Measurements from ENCODE around the gene CLPTM1L. TPM values are rescaled to one million over a fixed set of nuclear protein-coding genes. Genes with fewer than 3 reads are reported as not detected.
"Not testable (repeated sequence)": the region's sequence is repeated elsewhere in the genome, so short reads cannot be mapped to it uniquely, and the experiment has no call there.

Gene CLPTM1L
- total RNA-seq, 1 donor from 2014 or later = 113 TPM

DNA sequence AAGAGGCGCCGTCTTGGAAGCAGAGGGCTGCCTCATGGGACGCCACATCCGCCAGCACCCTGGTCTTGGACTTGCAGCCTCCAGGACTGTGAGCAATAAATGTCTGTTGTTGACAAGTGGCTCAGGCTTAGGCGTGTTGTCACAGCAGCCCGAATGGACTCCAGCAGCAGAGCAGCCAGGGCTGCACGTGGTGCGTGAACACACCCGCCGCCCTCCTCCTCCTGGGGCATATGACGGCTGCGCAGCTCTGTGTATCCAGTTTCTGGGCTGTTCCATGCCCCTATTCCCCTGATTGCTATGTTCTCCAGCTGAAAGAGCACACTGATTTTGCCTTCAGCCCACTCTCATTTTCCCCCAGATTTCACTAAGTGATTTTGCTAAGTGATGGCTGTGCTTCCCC is 36.0 kb upstream of the CLPTM1L start:
- peak overlapping the region in 2 of 3 donors; percentile 42 to 52 for H3K4me3 ChIP-seq (ENCODE audit: low read length in 3 of 3)
- peak overlapping the region in 1 of 3 donors; percentile 40 for H3K9ac ChIP-seq (ENCODE audit: low read depth in 1 of 3, low read length in 3 of 3)
- H3K36me3 ChIP-seq (ENCODE audit: control insufficient read depth in 3 of 3, insufficient read depth in 3 of 3, low read length in 3 of 3) = no peaks in the 10 kb centered on the region
- H3K27me3 ChIP-seq (ENCODE audit: control insufficient read depth in 3 of 3, insufficient read depth in 3 of 3, low read length in 3 of 3) = peaks cover 27 to 40% (median 38%) of the 10 kb centered on the region in 3 donors
- peaks cover 9 to 20% (median 19%) of the 10 kb centered on the region in 3 donors for H3K4me1 ChIP-seq (ENCODE audit: control insufficient read depth in 3 of 3, insufficient read depth in 3 of 3, low read length in 3 of 3)
- no peak overlapping the region for H3K27ac ChIP-seq (ENCODE audit: low read depth, low read length)
- no peaks in the 10 kb centered on the region for H3K9me3 ChIP-seq (ENCODE audit: control insufficient read depth in 3 of 3, low read length in 3 of 3)

- Histone ChIP-seq H3K27ac (ENCODE audit: low read depth, low read length) (no peak overlapping the region), H3K9me3 (ENCODE audit: control insufficient read depth in 3 of 3, low read length in 3 of 3) (no peaks in the 10 kb centered on the region), H3K4me1 (ENCODE audit: control insufficient read depth in 3 of 3, insufficient read depth in 3 of 3, low read length in 3 of 3) (peaks cover 4 to 14% (median 13%) of the 10 kb centered on the region in 3 donors), H3K27me3 (ENCODE audit: control insufficient read depth in 3 of 3, insufficient read depth in 3 of 3, low read length in 3 of 3) (peaks cover 28 to 37% (median 35%) of the 10 kb centered on the region in 3 donors), H3K36me3 (ENCODE audit: control insufficient read depth in 3 of 3, insufficient read depth in 3 of 3, low read length in 3 of 3) (no peaks in the 10 kb centered on the region), H3K4me3 (ENCODE audit: low read length in 3 of 3) (peak overlapping the region; percentile 6 to 52 (median 42)), H3K9ac (ENCODE audit: low read depth in 1 of 3, low read length in 3 of 3) (peak overlapping the region in 1 of 3 donors; percentile 40)
Observed at GRCh38 chr5:1380011-1380817, 35.3 kb upstream of the CLPTM1L start.

GRCh38 chr5:1378866-1379659 is 34.2 kb upstream of the CLPTM1L start:
- H3K4me3 ChIP-seq (ENCODE audit: low read length in 3 of 3) = no peak overlapping the region
- H3K9ac ChIP-seq (ENCODE audit: low read depth in 1 of 3, low read length in 3 of 3) = no peak overlapping the region
- peaks cover 4 to 23% (median 17%) of the 10 kb centered on the region in 3 donors for H3K4me1 ChIP-seq (ENCODE audit: control insufficient read depth in 3 of 3, insufficient read depth in 3 of 3, low read length in 3 of 3)
- H3K27ac ChIP-seq (ENCODE audit: low read depth, low read length) = no peak overlapping the region
- peaks cover 27 to 37% (median 28%) of the 10 kb centered on the region in 3 donors for H3K27me3 ChIP-seq (ENCODE audit: control insufficient read depth in 3 of 3, insufficient read depth in 3 of 3, low read length in 3 of 3)
- H3K9me3 ChIP-seq (ENCODE audit: control insufficient read depth in 3 of 3, low read length in 3 of 3) = no peaks in the 10 kb centered on the region
- no peaks in the 10 kb centered on the region for H3K36me3 ChIP-seq (ENCODE audit: control insufficient read depth in 3 of 3, insufficient read depth in 3 of 3, low read length in 3 of 3)

- H3K27me3 ChIP-seq (ENCODE audit: control insufficient read depth in 3 of 3, insufficient read depth in 3 of 3, low read length in 3 of 3) = peaks cover 27 to 33% (median 28%) of the 10 kb centered on the region in 3 donors
- H3K9me3 ChIP-seq (ENCODE audit: control insufficient read depth in 3 of 3, low read length in 3 of 3) = no peaks in the 10 kb centered on the region
- H3K4me1 ChIP-seq (ENCODE audit: control insufficient read depth in 3 of 3, insufficient read depth in 3 of 3, low read length in 3 of 3) = peaks cover 4 to 24% (median 17%) of the 10 kb centered on the region in 3 donors
- no peak overlapping the region for H3K9ac ChIP-seq (ENCODE audit: low read depth in 1 of 3, low read length in 3 of 3)
- no peaks in the 10 kb centered on the region for H3K36me3 ChIP-seq (ENCODE audit: control insufficient read depth in 3 of 3, insufficient read depth in 3 of 3, low read length in 3 of 3)
- H3K4me3 ChIP-seq (ENCODE audit: low read length in 3 of 3) = no peak overlapping the region
- H3K27ac ChIP-seq (ENCODE audit: low read depth, low read length) = no peak overlapping the region
Observed at GRCh38 chr5:1378096-1378495, 33.2 kb upstream of the CLPTM1L start.

DNA sequence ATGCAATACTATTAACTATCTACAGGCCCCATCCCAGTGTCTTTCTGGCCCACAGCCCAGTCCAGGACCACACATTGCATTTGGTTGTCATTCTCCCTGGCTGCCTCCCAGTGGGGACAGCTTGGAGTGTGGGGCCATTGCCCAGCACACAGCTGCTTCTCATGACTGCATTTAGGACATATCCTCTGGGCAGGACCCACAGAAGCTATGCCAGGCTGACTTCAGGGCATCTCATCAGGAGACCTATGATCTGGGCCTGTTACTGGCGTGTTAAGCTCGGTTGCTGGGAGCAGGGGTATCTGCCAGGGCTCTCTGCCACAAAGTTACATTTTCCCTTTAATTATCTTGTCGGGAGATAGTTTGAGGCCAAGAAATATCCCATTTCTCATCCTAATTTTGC is 32.1 kb upstream of the CLPTM1L start:
- no peaks in the 10 kb centered on the region for H3K9me3 ChIP-seq (ENCODE audit: control insufficient read depth in 3 of 3, low read length in 3 of 3)
- H3K9ac ChIP-seq (ENCODE audit: low read depth in 1 of 3, low read length in 3 of 3) = no peak overlapping the region
- no peaks in the 10 kb centered on the region for H3K36me3 ChIP-seq (ENCODE audit: control insufficient read depth in 3 of 3, insufficient read depth in 3 of 3, low read length in 3 of 3)
- no peak overlapping the region for H3K27ac ChIP-seq (ENCODE audit: low read depth, low read length)
- H3K4me3 ChIP-seq (ENCODE audit: low read length in 3 of 3) = no peak overlapping the region
- H3K27me3 ChIP-seq (ENCODE audit: control insufficient read depth in 3 of 3, insufficient read depth in 3 of 3, low read length in 3 of 3) = peaks cover 27 to 33% (median 28%) of the 10 kb centered on the region in 3 donors
- H3K4me1 ChIP-seq (ENCODE audit: control insufficient read depth in 3 of 3, insufficient read depth in 3 of 3, low read length in 3 of 3) = peaks cover 4 to 24% (median 17%) of the 10 kb centered on the region in 3 donors

- H3K4me1 ChIP-seq (ENCODE audit: control insufficient read depth in 3 of 3, insufficient read depth in 3 of 3, low read length in 3 of 3) = peaks cover 4 to 19% (median 13%) of the 10 kb centered on the region in 3 donors
- no peaks in the 10 kb centered on the region for H3K36me3 ChIP-seq (ENCODE audit: control insufficient read depth in 3 of 3, insufficient read depth in 3 of 3, low read length in 3 of 3)
- no peak overlapping the region for H3K27ac ChIP-seq (ENCODE audit: low read depth, low read length)
- H3K27me3 ChIP-seq (ENCODE audit: control insufficient read depth in 3 of 3, insufficient read depth in 3 of 3, low read length in 3 of 3) = peaks cover 19 to 24% (median 24%) of the 10 kb centered on the region in 3 donors
- no peak overlapping the region for H3K9ac ChIP-seq (ENCODE audit: low read depth in 1 of 3, low read length in 3 of 3)
- no peaks in the 10 kb centered on the region for H3K9me3 ChIP-seq (ENCODE audit: control insufficient read depth in 3 of 3, low read length in 3 of 3)
- no peak overlapping the region for H3K4me3 ChIP-seq (ENCODE audit: low read length in 3 of 3)
Observed at GRCh38 chr5:1375871-1376810, 31.2 kb upstream of the CLPTM1L start.

DNA sequence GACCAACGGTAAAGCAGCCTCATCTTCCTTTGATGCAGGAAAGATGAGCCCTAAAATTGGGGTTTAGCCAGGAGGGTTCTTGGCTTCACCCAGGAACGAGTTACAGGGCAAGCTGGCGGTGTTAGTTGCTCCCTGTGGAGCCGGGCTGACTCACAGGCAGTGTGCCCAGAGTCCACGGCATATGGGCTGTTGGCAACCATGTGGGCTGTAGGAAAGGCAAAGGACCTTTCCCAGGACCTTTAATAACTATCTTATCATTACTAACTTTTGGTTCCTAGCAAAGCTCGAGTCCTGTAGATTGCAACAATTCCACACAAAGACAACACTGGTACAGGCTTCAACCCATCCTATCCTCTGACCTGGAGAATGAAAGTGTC is 29.8 kb upstream of the CLPTM1L start:
- Histone ChIP-seq H3K27me3 (ENCODE audit: control insufficient read depth in 3 of 3, insufficient read depth in 3 of 3, low read length in 3 of 3) (peaks cover 11 to 18% (median 14%) of the 10 kb centered on the region in 3 donors), H3K4me1 (ENCODE audit: control insufficient read depth in 3 of 3, insufficient read depth in 3 of 3, low read length in 3 of 3) (peaks cover 4 to 11% (median 5%) of the 10 kb centered on the region in 3 donors), H3K4me3 (ENCODE audit: low read length in 3 of 3) (no peak overlapping the region), H3K36me3 (ENCODE audit: control insufficient read depth in 3 of 3, insufficient read depth in 3 of 3, low read length in 3 of 3) (no peaks in the 10 kb centered on the region), H3K9me3 (ENCODE audit: control insufficient read depth in 3 of 3, low read length in 3 of 3) (no peaks in the 10 kb centered on the region), H3K9ac (ENCODE audit: low read depth in 1 of 3, low read length in 3 of 3) (no peak overlapping the region), H3K27ac (ENCODE audit: low read depth, low read length) (no peak overlapping the region)

GRCh38 chr5:1374030-1374678 is 29.3 kb upstream of the CLPTM1L start:
- Histone ChIP-seq H3K27me3 (ENCODE audit: control insufficient read depth in 3 of 3, insufficient read depth in 3 of 3, low read length in 3 of 3) (peaks cover 7 to 14% (median 14%) of the 10 kb centered on the region in 3 donors), H3K4me3 (ENCODE audit: low read length in 3 of 3) (no peak overlapping the region), H3K27ac (ENCODE audit: low read depth, low read length) (no peak overlapping the region), H3K9ac (ENCODE audit: low read depth in 1 of 3, low read length in 3 of 3) (no peak overlapping the region), H3K4me1 (ENCODE audit: control insufficient read depth in 3 of 3, insufficient read depth in 3 of 3, low read length in 3 of 3) (peaks cover 4 to 11% (median 5%) of the 10 kb centered on the region in 3 donors), H3K9me3 (ENCODE audit: control insufficient read depth in 3 of 3, low read length in 3 of 3) (no peaks in the 10 kb centered on the region), H3K36me3 (ENCODE audit: control insufficient read depth in 3 of 3, insufficient read depth in 3 of 3, low read length in 3 of 3) (no peaks in the 10 kb centered on the region)

DNA sequence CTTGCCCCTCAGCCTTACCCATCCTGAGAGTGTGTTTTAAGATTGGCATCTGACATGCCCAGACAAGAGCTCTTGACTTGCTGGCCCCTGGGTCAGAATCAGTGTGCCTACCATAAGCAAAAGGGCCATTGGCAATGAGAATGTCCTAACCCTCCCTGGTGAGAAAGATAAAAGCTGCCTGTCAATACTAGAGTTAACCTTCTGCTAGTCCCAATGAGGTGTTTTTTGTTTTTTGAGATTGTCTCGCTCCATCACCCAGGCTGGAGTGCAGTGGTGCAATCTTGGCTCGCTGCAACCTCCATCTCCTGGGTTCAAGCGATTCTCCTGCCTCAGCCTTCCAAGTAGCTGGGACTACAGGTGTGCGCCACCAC is 27.1 kb upstream of the CLPTM1L start:
- H3K36me3 ChIP-seq (ENCODE audit: control insufficient read depth in 3 of 3, insufficient read depth in 3 of 3, low read length in 3 of 3); H3K9me3 ChIP-seq (ENCODE audit: control insufficient read depth in 3 of 3, low read length in 3 of 3); H3K27ac ChIP-seq (ENCODE audit: low read depth, low read length); H3K9ac ChIP-seq (ENCODE audit: low read depth in 1 of 3, low read length in 3 of 3); H3K4me3 ChIP-seq (ENCODE audit: low read length in 3 of 3): not testable (repeated sequence)
- peaks cover under 1 to 11% (median 5%) of the 10 kb centered on the region in 3 donors for H3K4me1 ChIP-seq (ENCODE audit: control insufficient read depth in 3 of 3, insufficient read depth in 3 of 3, low read length in 3 of 3)
- peaks cover 4 to 22% (median 12%) of the 10 kb centered on the region in 3 donors for H3K27me3 ChIP-seq (ENCODE audit: control insufficient read depth in 3 of 3, insufficient read depth in 3 of 3, low read length in 3 of 3)

Measured in skeletal muscle tissue (tissue), 4 donors.